ENCODE results near the gene HRK. TPM values are rescaled to one million over a fixed set of nuclear protein-coding genes. Genes with fewer than 3 reads are reported as not detected.
A peak's percentile ranks its signal among the peaks of the same experiment; 100 is the strongest.

Gene HRK
- total RNA-seq = not detected

- peaks cover 2 to 42% (median 17%) of the 10 kb centered on the region in 4 donors for H3K4me1 ChIP-seq
- TF ChIP-seq POLR2A (IDR thresholded peaks at IDR 0.05) (no peak), CTCF (IDR thresholded peaks at IDR 0.05) (no peak)
- no peaks in the 10 kb centered on the region for H3K36me3 ChIP-seq
- H3K27ac ChIP-seq = peak within 1 kb of the TSS in 1 of 4 donors; percentile 17
- no peak for DNase-seq
- H3K4me3 ChIP-seq = peak within 1 kb of the TSS in 3 of 4 donors; percentile 36 to 45 (median 43)
- peaks cover 0 to 35% of the 10 kb centered on the region in 2 donors for H3K27me3 ChIP-seq
- no peaks in the 10 kb centered on the region for H3K9me3 ChIP-seq
These were observed at the start of gene HRK for GRCh38 chr12:116881325-116881876. TSS of gene HRK (minus strand) at chr12:116881441. CDS start at chr12:116881307, 134 bp downstream.

- TF ChIP-seq CTCF (IDR thresholded peaks at IDR 0.05) (no peak), POLR2A (IDR thresholded peaks at IDR 0.05) (no peak)
- Histone ChIP-seq H3K9me3 (no peaks in the 10 kb centered on the region), H3K4me3 (no peak overlapping the region), H3K27ac (no peak overlapping the region), H3K4me1 (peaks cover 0 to 4% (median 2%) of the 10 kb centered on the region in 4 donors), H3K36me3 (no peaks in the 10 kb centered on the region), H3K27me3 (no peaks in the 10 kb centered on the region)
- DNase-seq = no peak
These were observed 48.6 kb upstream of the HRK start for GRCh38 chr12:116929885-116930284.

GRCh38 chr12:116928504-116928903, 47.3 kb upstream of the HRK start:
- peaks cover 0 to 5% (median 2%) of the 10 kb centered on the region in 4 donors for H3K4me1 ChIP-seq
- H3K4me3 ChIP-seq = no peak overlapping the region
- H3K27ac ChIP-seq = no peak overlapping the region
- H3K36me3 ChIP-seq = no peaks in the 10 kb centered on the region
- TF ChIP-seq CTCF (IDR thresholded peaks at IDR 0.05) (no peak), POLR2A (IDR thresholded peaks at IDR 0.05) (no peak)
- no peaks in the 10 kb centered on the region for H3K27me3 ChIP-seq
- no peaks in the 10 kb centered on the region for H3K9me3 ChIP-seq
- no peak for DNase-seq

GRCh38 chr12:116927244-116927940, 46.2 kb upstream of the HRK start:
- TF ChIP-seq CTCF (IDR thresholded peaks at IDR 0.05) (no peak), POLR2A (IDR thresholded peaks at IDR 0.05) (no peak)
- H3K27ac ChIP-seq = no peak overlapping the region
- no peaks in the 10 kb centered on the region for H3K27me3 ChIP-seq
- DNase-seq = no peak
- peaks cover 0 to 5% (median 2%) of the 10 kb centered on the region in 4 donors for H3K4me1 ChIP-seq
- H3K36me3 ChIP-seq = no peaks in the 10 kb centered on the region
- H3K9me3 ChIP-seq = no peaks in the 10 kb centered on the region
- H3K4me3 ChIP-seq = no peak overlapping the region

GRCh38 chr12:116926283-116927243, 45.3 kb upstream of the HRK start:
- Histone ChIP-seq H3K4me3 (no peak overlapping the region), H3K9me3 (no peaks in the 10 kb centered on the region), H3K36me3 (no peaks in the 10 kb centered on the region), H3K27me3 (no peaks in the 10 kb centered on the region), H3K27ac (no peak overlapping the region), H3K4me1 (peaks cover 0 to 5% (median 2%) of the 10 kb centered on the region in 4 donors)
- TF ChIP-seq CTCF (IDR thresholded peaks at IDR 0.05) (no peak), POLR2A (IDR thresholded peaks at IDR 0.05) (no peak)
- no peak for DNase-seq

Measured in Peyer's patch (tissue), 4 donors.